ENCODE results near the gene ART5. TPM values are rescaled to one million over a fixed set of nuclear protein-coding genes. Genes with fewer than 3 reads are reported as not detected.

The ART5 gene
- total and polyA plus RNA-seq, 5 donors from 2014 or later = not detected

- H3K36me3 Mint-ChIP-seq = no peaks in the 10 kb centered on the region
- peaks cover 5% of the 10 kb centered on the region in 2 experiments for H3K9me3 ChIP-seq (ENCODE audit: control insufficient read depth in 2 of 2, low read length in 2 of 2)
- no peak overlapping the region for H3K4me3 Mint-ChIP-seq
- H3K27me3 ChIP-seq (ENCODE audit: control insufficient read depth, insufficient read depth, low read length) = no peaks in the 10 kb centered on the region
- H3K4me1 ChIP-seq (ENCODE audit: control insufficient read depth, insufficient read depth, low read length, poor library complexity, severe bottlenecking) = peaks cover 3% of the 10 kb centered on the region
- ATAC-seq (ENCODE audit: low read depth in 2 of 2) = no peak
- H3K27me3 Mint-ChIP-seq = no peaks in the 10 kb centered on the region
- H3K9me3 Mint-ChIP-seq = peaks cover 0 to 7% (median 0%) of the 10 kb centered on the region in 7 donors
- H3K4me3 ChIP-seq (ENCODE audit: low read depth, low read length) = no peak overlapping the region
- H3K27ac ChIP-seq (ENCODE audit: insufficient read depth, low read length, poor library complexity, severe bottlenecking) = no peak overlapping the region
- peaks cover 0 to 9% (median 4%) of the 10 kb centered on the region in 4 donors for H3K4me1 Mint-ChIP-seq
- DNase-seq = no peak
- H3K36me3 ChIP-seq (ENCODE audit: control insufficient read depth, insufficient read depth, low read length) = no peaks in the 10 kb centered on the region
- H3K27ac Mint-ChIP-seq = peak overlapping the region in 1 of 3 donors; percentile 26
Measured at GRCh38 chr11:3615998-3616397, 25.8 kb downstream of the ART5 start.

GRCh38 chr11:3614742-3615171, 27.0 kb downstream of the ART5 start:
- peaks cover 3% of the 10 kb centered on the region for H3K4me1 ChIP-seq (ENCODE audit: control insufficient read depth, insufficient read depth, low read length, poor library complexity, severe bottlenecking)

DNA sequence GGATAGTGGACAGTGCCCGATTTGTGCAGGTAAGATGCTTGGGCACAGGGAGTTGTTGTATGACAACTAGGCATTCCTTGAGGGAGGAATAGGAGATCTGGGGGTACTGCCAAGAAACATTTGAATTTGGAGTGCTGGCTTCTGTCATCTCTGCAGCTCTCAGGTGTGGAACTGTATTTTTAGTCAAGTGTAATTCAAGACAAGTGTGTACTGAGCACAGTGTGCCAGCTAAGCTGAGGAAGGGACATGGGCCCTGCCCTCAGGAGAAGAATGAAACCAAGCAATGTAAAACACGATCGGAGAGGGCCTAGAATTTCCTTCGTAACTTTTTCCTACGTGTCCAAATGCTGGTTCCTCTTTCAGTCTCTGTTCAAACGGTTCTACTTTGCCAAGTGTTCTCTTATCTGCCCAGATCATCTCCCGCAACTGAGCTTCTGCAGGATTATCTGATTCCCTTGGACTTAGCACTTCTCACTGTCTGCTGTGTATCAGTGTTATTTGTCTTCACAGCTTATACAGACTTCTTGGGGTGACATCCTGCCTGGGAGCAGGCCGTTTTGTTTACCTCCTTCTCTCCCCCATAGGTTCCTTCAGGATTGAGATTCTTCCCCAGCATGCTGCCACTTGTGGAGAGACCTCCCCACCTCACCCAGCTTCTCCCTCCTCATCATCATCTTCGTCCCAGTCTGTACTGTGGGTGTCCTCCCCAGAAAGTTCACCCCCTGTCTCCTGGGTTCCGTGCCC, 27.6 kb downstream of the ART5 start:
- ATAC-seq (ENCODE audit: low read depth in 2 of 2) (peak in 1 of 2 donors; percentile 7), DNase-seq (no peak)
- H3K36me3 Mint-ChIP-seq = no peaks in the 10 kb centered on the region
- peaks cover 0 to 7% (median 0%) of the 10 kb centered on the region in 7 donors for H3K9me3 Mint-ChIP-seq
- H3K4me1 Mint-ChIP-seq = peaks cover 0 to 11% (median 4%) of the 10 kb centered on the region in 4 donors
- H3K27ac ChIP-seq (ENCODE audit: insufficient read depth, low read length, poor library complexity, severe bottlenecking) = no peak overlapping the region
- H3K27me3 ChIP-seq (ENCODE audit: control insufficient read depth, insufficient read depth, low read length) = no peaks in the 10 kb centered on the region
- H3K4me3 Mint-ChIP-seq = no peak overlapping the region
- H3K27ac Mint-ChIP-seq = peak overlapping the region in 2 of 3 donors; percentile 30 to 33
- H3K36me3 ChIP-seq (ENCODE audit: control insufficient read depth, insufficient read depth, low read length) = no peaks in the 10 kb centered on the region
- no peaks in the 10 kb centered on the region for H3K27me3 Mint-ChIP-seq
- no peak overlapping the region for H3K4me3 ChIP-seq (ENCODE audit: low read depth, low read length)
- H3K9me3 ChIP-seq (ENCODE audit: control insufficient read depth in 2 of 2, low read length in 2 of 2) = peaks cover 5% of the 10 kb centered on the region in 2 experiments
- H3K4me1 ChIP-seq (ENCODE audit: control insufficient read depth, insufficient read depth, low read length, poor library complexity, severe bottlenecking) = peaks cover 3% of the 10 kb centered on the region

More at GRCh38 chr11:3614742-3615171, 27.0 kb downstream of the ART5 start:
- no peak overlapping the region for H3K4me3 Mint-ChIP-seq
- H3K27ac ChIP-seq (ENCODE audit: insufficient read depth, low read length, poor library complexity, severe bottlenecking) = no peak overlapping the region
- peaks cover 0 to 7% (median 0%) of the 10 kb centered on the region in 7 donors for H3K9me3 Mint-ChIP-seq
- no peaks in the 10 kb centered on the region for H3K36me3 Mint-ChIP-seq
- no peaks in the 10 kb centered on the region for H3K36me3 ChIP-seq (ENCODE audit: control insufficient read depth, insufficient read depth, low read length)
- peak in 1 of 3 donors; percentile 76 for DNase-seq
- H3K4me3 ChIP-seq (ENCODE audit: low read depth, low read length) = no peak overlapping the region
- no peaks in the 10 kb centered on the region for H3K27me3 Mint-ChIP-seq
- H3K27me3 ChIP-seq (ENCODE audit: control insufficient read depth, insufficient read depth, low read length) = no peaks in the 10 kb centered on the region
- H3K27ac Mint-ChIP-seq = peak overlapping the region in 1 of 3 donors; percentile 30
- H3K9me3 ChIP-seq (ENCODE audit: control insufficient read depth in 2 of 2, low read length in 2 of 2) = peaks cover 5% of the 10 kb centered on the region in 2 experiments
- peaks cover 0 to 11% (median 4%) of the 10 kb centered on the region in 4 donors for H3K4me1 Mint-ChIP-seq
- peak; percentile 72 to 85 for ATAC-seq (ENCODE audit: low read depth in 2 of 2)

DNA sequence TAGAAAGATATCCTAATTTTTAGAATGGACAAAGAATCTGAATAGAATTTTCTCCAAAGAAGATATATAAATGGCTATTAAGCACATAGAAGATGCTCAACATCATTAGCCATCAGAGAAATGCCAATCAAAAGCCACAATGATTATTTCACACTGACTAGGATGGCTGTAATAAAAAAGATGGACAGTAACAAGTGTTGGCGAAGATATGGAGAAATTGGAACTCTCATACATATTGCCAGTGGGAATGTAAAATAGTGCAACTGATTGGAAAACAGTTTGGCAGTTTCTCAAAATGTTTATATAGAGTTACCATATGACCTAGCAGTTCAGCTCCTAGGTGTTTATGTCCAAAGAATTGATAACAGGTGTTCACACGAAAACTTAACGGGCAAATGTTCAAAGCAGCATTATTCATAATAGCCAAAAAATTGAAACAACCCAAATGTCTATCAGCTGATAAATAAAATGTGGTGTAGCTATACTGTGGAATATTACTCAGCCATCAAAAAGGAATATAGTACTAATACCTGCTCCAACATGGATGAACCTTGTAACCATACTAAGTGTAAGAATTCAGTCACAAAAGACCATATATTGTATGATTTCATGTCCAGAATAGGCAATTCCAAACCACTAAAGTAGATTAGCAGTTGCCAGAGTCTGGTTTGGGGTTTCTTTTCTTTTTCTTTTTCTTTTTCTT, 29.7 kb downstream of the ART5 start:
- Mint-ChIP-seq H3K4me3 (no peak overlapping the region), H3K27ac (no peak overlapping the region), H3K36me3 (no peaks in the 10 kb centered on the region), H3K4me1 (peaks cover 0 to 11% (median 4%) of the 10 kb centered on the region in 4 donors), H3K27me3 (no peaks in the 10 kb centered on the region), H3K9me3 (peaks cover 0 to 7% (median 0%) of the 10 kb centered on the region in 7 donors)
- Histone ChIP-seq H3K4me3 (ENCODE audit: low read depth, low read length) (no peak overlapping the region), H3K27ac (ENCODE audit: insufficient read depth, low read length, poor library complexity, severe bottlenecking) (no peak overlapping the region), H3K4me1 (ENCODE audit: control insufficient read depth, insufficient read depth, low read length, poor library complexity, severe bottlenecking) (peaks cover 3% of the 10 kb centered on the region), H3K36me3 (ENCODE audit: control insufficient read depth, insufficient read depth, low read length) (no peaks in the 10 kb centered on the region), H3K9me3 (ENCODE audit: control insufficient read depth in 2 of 2, low read length in 2 of 2) (peaks cover 5% of the 10 kb centered on the region in 2 experiments), H3K27me3 (ENCODE audit: control insufficient read depth, insufficient read depth, low read length) (no peaks in the 10 kb centered on the region)
- no peak for ATAC-seq (ENCODE audit: low read depth in 2 of 2)
- no peak for DNase-seq

DNA sequence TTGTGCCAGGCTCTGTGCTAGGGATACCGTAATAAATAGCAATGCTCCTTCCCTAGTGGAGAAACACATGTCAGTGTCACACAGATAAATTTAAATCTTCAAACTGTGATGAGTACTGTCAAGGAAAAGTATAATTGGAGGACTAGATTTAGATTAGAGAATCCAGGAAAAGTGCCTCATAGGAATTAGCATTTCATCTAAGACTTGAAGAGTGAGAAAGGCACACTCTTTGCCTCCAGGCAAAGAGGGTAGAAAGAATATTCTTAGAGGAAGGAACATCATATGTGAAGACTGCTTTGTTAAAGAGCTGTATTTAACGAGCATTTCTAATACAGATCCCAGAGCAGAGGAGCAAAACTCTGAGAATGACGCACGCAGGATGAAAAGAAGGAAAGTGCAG, 30.9 kb downstream of the ART5 start:
- Mint-ChIP-seq H3K27me3 (no peaks in the 10 kb centered on the region), H3K36me3 (no peaks in the 10 kb centered on the region), H3K4me3 (no peak overlapping the region), H3K9me3 (peaks cover 0 to 7% (median 0%) of the 10 kb centered on the region in 7 donors), H3K4me1 (peaks cover 0 to 11% (median 4%) of the 10 kb centered on the region in 4 donors), H3K27ac (peak overlapping the region in 1 of 3 donors; percentile 33)
- Histone ChIP-seq H3K4me1 (ENCODE audit: control insufficient read depth, insufficient read depth, low read length, poor library complexity, severe bottlenecking) (peaks cover 3% of the 10 kb centered on the region), H3K27me3 (ENCODE audit: control insufficient read depth, insufficient read depth, low read length) (no peaks in the 10 kb centered on the region), H3K27ac (ENCODE audit: insufficient read depth, low read length, poor library complexity, severe bottlenecking) (no peak overlapping the region), H3K4me3 (ENCODE audit: low read depth, low read length) (no peak overlapping the region), H3K9me3 (ENCODE audit: control insufficient read depth in 2 of 2, low read length in 2 of 2) (peaks cover 5% of the 10 kb centered on the region in 2 experiments), H3K36me3 (ENCODE audit: control insufficient read depth, insufficient read depth, low read length) (no peaks in the 10 kb centered on the region)
- no peak for ATAC-seq (ENCODE audit: low read depth in 2 of 2)
- no peak for DNase-seq

DNA sequence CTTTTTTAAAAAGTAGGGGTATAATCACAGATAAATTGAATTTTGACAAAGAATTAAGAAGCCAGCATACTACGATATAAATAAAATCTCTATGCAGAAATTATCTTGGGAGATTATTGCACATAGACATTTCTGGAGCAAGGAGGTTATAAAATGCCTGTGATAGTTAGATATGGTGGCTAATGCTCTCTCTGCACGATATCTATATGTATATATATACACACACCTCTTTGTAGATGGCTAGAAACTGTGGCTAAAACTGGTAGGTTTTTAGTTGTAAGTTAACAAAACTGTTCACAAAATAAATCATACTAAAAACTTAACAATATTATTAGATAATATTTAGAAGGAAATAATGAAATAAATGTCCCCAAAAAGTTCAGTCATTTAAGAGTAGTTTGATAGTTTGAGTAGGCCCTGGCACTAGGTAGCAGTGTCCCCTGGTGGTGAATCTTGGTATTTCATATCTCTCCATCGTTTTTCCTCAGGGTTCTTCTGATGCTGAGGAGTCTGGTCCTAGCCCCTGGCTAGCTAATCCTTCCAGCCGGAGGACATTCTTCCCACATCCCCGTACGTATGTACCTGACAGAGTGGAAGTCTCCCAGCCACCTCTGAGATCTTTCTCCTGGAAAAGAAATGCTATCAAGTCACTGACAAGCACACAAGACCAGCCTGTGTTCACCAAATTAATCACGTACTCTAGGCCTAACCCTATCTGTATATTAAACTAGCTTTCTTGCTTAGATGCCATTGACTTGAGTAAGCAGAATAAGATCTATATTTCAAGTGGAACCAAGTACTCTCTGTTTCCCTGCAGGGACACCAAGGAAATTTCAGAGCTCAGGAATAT, 32.2 kb downstream of the ART5 start:
- H3K4me1 Mint-ChIP-seq = peaks cover 0 to 9% (median 2%) of the 10 kb centered on the region in 4 donors
- ATAC-seq (ENCODE audit: low read depth in 2 of 2) = peak in 1 of 2 donors; percentile 50
- Histone ChIP-seq H3K27ac (ENCODE audit: insufficient read depth, low read length, poor library complexity, severe bottlenecking) (no peak overlapping the region), H3K4me1 (ENCODE audit: control insufficient read depth, insufficient read depth, low read length, poor library complexity, severe bottlenecking) (peaks cover 3% of the 10 kb centered on the region), H3K9me3 (ENCODE audit: control insufficient read depth in 2 of 2, low read length in 2 of 2) (peaks cover 5% of the 10 kb centered on the region in 2 experiments), H3K4me3 (ENCODE audit: low read depth, low read length) (no peak overlapping the region), H3K27me3 (ENCODE audit: control insufficient read depth, insufficient read depth, low read length) (no peaks in the 10 kb centered on the region), H3K36me3 (ENCODE audit: control insufficient read depth, insufficient read depth, low read length) (no peaks in the 10 kb centered on the region)
- peaks cover 0 to 7% (median 0%) of the 10 kb centered on the region in 7 donors for H3K9me3 Mint-ChIP-seq
- no peak overlapping the region for H3K4me3 Mint-ChIP-seq
- H3K27me3 Mint-ChIP-seq = peaks cover 5% of the 10 kb centered on the region
- no peaks in the 10 kb centered on the region for H3K36me3 Mint-ChIP-seq
- no peak overlapping the region for H3K27ac Mint-ChIP-seq
- DNase-seq = peak in 2 of 3 donors; percentile 36 to 49

GRCh38 chr11:3605771-3606203, 36.0 kb downstream of the ART5 start:
- Mint-ChIP-seq H3K4me3 (no peak overlapping the region), H3K4me1 (peaks cover 0 to 2% (median 0%) of the 10 kb centered on the region in 4 donors), H3K9me3 (peaks cover 0 to 2% (median 0%) of the 10 kb centered on the region in 7 donors), H3K27ac (no peak overlapping the region), H3K36me3 (no peaks in the 10 kb centered on the region), H3K27me3 (peaks cover 5% of the 10 kb centered on the region)
- no peak for ATAC-seq (ENCODE audit: low read depth in 2 of 2)
- no peaks in the 10 kb centered on the region for H3K27me3 ChIP-seq (ENCODE audit: control insufficient read depth, insufficient read depth, low read length)
- DNase-seq = no peak
- no peaks in the 10 kb centered on the region for H3K9me3 ChIP-seq (ENCODE audit: control insufficient read depth in 2 of 2, low read length in 2 of 2)
- H3K36me3 ChIP-seq (ENCODE audit: control insufficient read depth, insufficient read depth, low read length) = no peaks in the 10 kb centered on the region
- H3K4me3 ChIP-seq (ENCODE audit: low read depth, low read length) = no peak overlapping the region
- H3K4me1 ChIP-seq (ENCODE audit: control insufficient read depth, insufficient read depth, low read length, poor library complexity, severe bottlenecking) = no peaks in the 10 kb centered on the region
- H3K27ac ChIP-seq (ENCODE audit: insufficient read depth, low read length, poor library complexity, severe bottlenecking) = no peak overlapping the region

All from CD4-positive, CD25-positive, alpha-beta regulatory T cell (primary cell).